A673 (cell line): ENCODE results near the gene CREB1.
"Not testable (repeated sequence)": the region's sequence is repeated elsewhere in the genome, so short reads cannot be mapped to it uniquely, and the experiment has no call there.

Experiments used
- CTCF ChIP-seq: fragments of 300-800, 200-600 bp; sonication (generic); conservative IDR thresholded peaks from 2 replicates; pipeline ENCODE4 v1.5.1; 2017; ENCODE audit warnings: low read depth, mild to moderate bottlenecking, antibody characterized with exemption, low read length, moderate library complexity, mixed read lengths
- EZH2 ChIP-seq: fragments of 200-600 bp; sonication (generic); IDR thresholded peaks from 2 replicates; pipeline ENCODE4 v1.6.1; 2017; ENCODE audit warnings: borderline replicate concordance, low read depth, mild to moderate bottlenecking, mixed read lengths, antibody characterized with exemption, low read length; ENCODE audit not compliant: poor library complexity, severe bottlenecking

GRCh38 chr2:207646582-207646981 lies 116.8 kb downstream of the CREB1 start:
- not testable (repeated sequence) for TF ChIP-seq CTCF, EZH2
